WERI-Rb-1 (cell line): ENCODE data around the gene MID1.

ENCODE experiments used
- DNase-seq: peaks from one replicate; pipeline ENCODE4 v3.0.0-alpha.2; 2020
- H3K27ac ChIP-seq: fragments of 250-450 bp; sonication (Bioruptor Pico); 2 replicates; pipeline ENCODE4 v1.5.1; 2020; ENCODE audit warnings: mild to moderate bottlenecking, moderate library complexity
- H3K27me3 ChIP-seq: fragments of 250-450 bp; sonication (Bioruptor Pico); 2 replicates; pipeline ENCODE4 v1.5.1; 2021; ENCODE audit warnings: mild to moderate bottlenecking, low read depth, moderate library complexity; ENCODE audit not compliant: insufficient read depth, severe bottlenecking
- H3K36me3 ChIP-seq: fragments of 250-450 bp; sonication (Bioruptor Pico); 2 replicates; pipeline ENCODE4 v1.5.1; 2020; ENCODE audit warnings: mild to moderate bottlenecking, moderate library complexity
- H3K4me3 ChIP-seq: 2 replicates; pipeline ENCODE4 v1.5.1; 2011; ENCODE audit warnings: low read depth, mild to moderate bottlenecking, control low read depth, low read length
- H3K9me3 ChIP-seq: fragments of 250-450 bp; sonication (Bioruptor Pico); 2 replicates; pipeline ENCODE4 v1.5.1; 2021; ENCODE audit warnings: mild to moderate bottlenecking, moderate library complexity; ENCODE audit not compliant: severe bottlenecking
- CTCF ChIP-seq: IDR thresholded peaks from 2 replicates; pipeline ENCODE4 v1.5.1; 2011; ENCODE audit warnings: low read depth, mild to moderate bottlenecking, control low read depth, inconsistent platforms, low read length

Gene MID1

GRCh38 chrX:10566716-10567097, 53.7 kb downstream of the MID1 start:
- Histone ChIP-seq H3K36me3 (no peaks in the 10 kb centered on the region; the same call in 1 of the 2 replicates), H3K27ac (no peak overlapping the region), H3K27me3 (peaks cover 5% of the 10 kb centered on the region), H3K4me3 (no peak overlapping the region), H3K9me3 (no peaks in the 10 kb centered on the region)
- no peak for TF ChIP-seq CTCF
- no peak for DNase-seq

GRCh38 chrX:10564484-10564883, 55.9 kb downstream of the MID1 start:
- Histone ChIP-seq H3K27me3 (peaks cover 5% of the 10 kb centered on the region), H3K4me3 (no peak overlapping the region), H3K36me3 (no peaks in the 10 kb centered on the region; the same call in 1 of the 2 replicates), H3K27ac (no peak overlapping the region), H3K9me3 (no peaks in the 10 kb centered on the region)
- DNase-seq = no peak
- no peak for TF ChIP-seq CTCF

GRCh38 chrX:10557166-10557565, 63.2 kb downstream of the MID1 start:
- Histone ChIP-seq H3K4me3 (no peak overlapping the region), H3K27me3 (peaks cover 3% of the 10 kb centered on the region), H3K27ac (no peak overlapping the region), H3K9me3 (no peaks in the 10 kb centered on the region), H3K36me3 (no peaks in the 10 kb centered on the region)
- no peak for TF ChIP-seq CTCF
- no peak for DNase-seq

- no peak overlapping the region for H3K4me3 ChIP-seq
- H3K27me3 ChIP-seq = peaks cover 3% of the 10 kb centered on the region
- TF ChIP-seq CTCF = no peak
Measured at GRCh38 chrX:10556405-10556804, 64.0 kb downstream of the MID1 start.

GRCh38 chrX:10555846-10556245, 64.5 kb downstream of the MID1 start:
- no peak for TF ChIP-seq CTCF
- Histone ChIP-seq H3K27ac (no peak overlapping the region), H3K27me3 (peaks cover 3% of the 10 kb centered on the region), H3K9me3 (no peaks in the 10 kb centered on the region), H3K4me3 (no peak overlapping the region), H3K36me3 (no peaks in the 10 kb centered on the region)
- no peak for DNase-seq

More at GRCh38 chrX:10556405-10556804, 64.0 kb downstream of the MID1 start:
- no peaks in the 10 kb centered on the region for H3K9me3 ChIP-seq
- H3K27ac ChIP-seq = no peak overlapping the region
- H3K36me3 ChIP-seq = no peaks in the 10 kb centered on the region
- DNase-seq = no peak

GRCh38 chrX:10554612-10555270, 65.6 kb downstream of the MID1 start:
- TF ChIP-seq CTCF = no peak
- Histone ChIP-seq H3K4me3 (no peak overlapping the region), H3K27ac (no peak overlapping the region), H3K36me3 (no peaks in the 10 kb centered on the region), H3K9me3 (no peaks in the 10 kb centered on the region), H3K27me3 (peaks cover 3% of the 10 kb centered on the region)
- no peak for DNase-seq
